GM23248 (cell line): ENCODE data around the gene PERCC1. TPM values are rescaled to one million over a fixed set of nuclear protein-coding genes. Genes with fewer than 3 reads are reported as not detected.
A peak's percentile ranks its signal among the peaks of the same experiment; 100 is the strongest.
"Not testable (repeated sequence)": the region's sequence is repeated elsewhere in the genome, so short reads cannot be mapped to it uniquely, and the experiment has no call there.

ENCODE experiments used
- DNase-seq: peaks from one replicate; pipeline ENCODE4 v3.0.0-alpha.2; 2015
- H2AFZ ChIP-seq: fragments of 200-600 bp; sonication (generic); 2 replicates; pipeline ENCODE4 v1.6.1; 2016; ENCODE audit warnings: antibody characterized with exemption
- H3F3A ChIP-seq: fragments of 200-600 bp; sonication (generic); 2 replicates; pipeline ENCODE4 v1.6.1; 2016; ENCODE audit warnings: mild to moderate bottlenecking, antibody characterized with exemption, mixed run types; ENCODE audit not compliant: insufficient read depth
- H3K27ac ChIP-seq: fragments of 200-600 bp; sonication (generic); 2 replicates; pipeline ENCODE4 v1.5.1; 2016; ENCODE audit warnings: mild to moderate bottlenecking
- H3K27me3 ChIP-seq: fragments of 200-600 bp; sonication (generic); replicated peaks from 2 replicates; pipeline ENCODE4 v1.6.1; 2016; ENCODE audit warnings: mild to moderate bottlenecking; ENCODE audit not compliant: insufficient read depth
- H3K36me3 ChIP-seq: fragments of 200-600 bp; sonication (generic); 2 replicates; pipeline ENCODE4 v1.6.1; 2016; ENCODE audit warnings: low read depth, mild to moderate bottlenecking
- H3K4me1 ChIP-seq: fragments of 200-600 bp; sonication (generic); 2 replicates; pipeline ENCODE4 v1.6.1; 2016; ENCODE audit warnings: mild to moderate bottlenecking; ENCODE audit not compliant: insufficient read depth
- H3K4me2 ChIP-seq: fragments of 200-600 bp; sonication (generic); one replicate; pipeline ENCODE4 v1.6.1; 2016; ENCODE audit warnings: mild to moderate bottlenecking; ENCODE audit not compliant: unreplicated experiment
- H3K4me3 ChIP-seq: fragments of 200-600 bp; sonication (generic); 2 replicates; pipeline ENCODE4 v1.5.1; 2016; ENCODE audit warnings: mild to moderate bottlenecking
- H3K79me2 ChIP-seq: fragments of 200-600 bp; sonication (generic); 2 replicates; pipeline ENCODE4 v1.6.1; 2016; ENCODE audit warnings: mild to moderate bottlenecking; ENCODE audit not compliant: insufficient read depth
- H3K9ac ChIP-seq: fragments of 200-600 bp; sonication (generic); 2 replicates; pipeline ENCODE4 v1.6.1; 2016; ENCODE audit warnings: mild to moderate bottlenecking
- H3K9me2 ChIP-seq: fragments of 200-600 bp; sonication (generic); 2 replicates; pipeline ENCODE4 v1.6.1; 2016; ENCODE audit warnings: mixed run types, mild to moderate bottlenecking, moderate library complexity; ENCODE audit not compliant: insufficient read depth
- H3K9me3 ChIP-seq: fragments of 200-600 bp; sonication (generic); one replicate; pipeline ENCODE4 v1.6.1; 2017; ENCODE audit warnings: low read depth
- H4K20me1 ChIP-seq: fragments of 200-600 bp; sonication (generic); 2 replicates; pipeline ENCODE4 v1.6.0; 2016; ENCODE audit not compliant: insufficient read depth
- EZH2 ChIP-seq: fragments of 200-600 bp; sonication (generic); IDR thresholded peaks from 2 replicates; pipeline ENCODE4 v1.6.1; 2018; ENCODE audit warnings: antibody characterized with exemption, mild to moderate bottlenecking; ENCODE audit not compliant: insufficient read depth, poor library complexity, severe bottlenecking
- EZH2phosphoT487 ChIP-seq: fragments of 200-600 bp; sonication (generic); IDR thresholded peaks from 2 replicates; pipeline ENCODE4 v1.6.1; 2018; ENCODE audit warnings: antibody characterized with exemption, moderate library complexity, mild to moderate bottlenecking, low read depth; ENCODE audit not compliant: insufficient read depth
- WGBS, 2 experiments: methylation state at CpG; one replicate each; pipeline ENCODE4 v1.1.6; 2015 to 2017; ENCODE audit warnings: low lambda C conversion rate in 2 of 2, low coverage in 1 of 2; ENCODE audit errors: missing lambda C conversion rate in 2 of 2; 5-methylcytosine and 5-hydroxymethylcytosine counted together
- in situ Hi-C: fragments of 300-500 bp; cut with MboI; formaldehyde crosslinking; loops from 2 replicates; pipeline ENCODE4 v1.15.0; 2020
- polyA plus RNA-seq: library from polyadenylated mRNA; unstranded; fragments of >200 nt; fragmentation: Nextera tagmentation; extraction: Ambion mirVana; gene quantifications from 2 replicates; pipeline ENCODE4 v1.2.1, GENCODE V29; 2016
- total RNA-seq: library from RNA; depleted of rRNA; stranded (reverse); fragments of >200 nt; shearing (Covaris generic); gene quantifications from 2 replicates; pipeline ENCODE4 v1.2.3, GENCODE V29; 2014

PERCC1 gene
- total and polyA plus RNA-seq, 2 experiments from 2014 or later: not detected

- in situ Hi-C loops: no loop called here
- 1 to 2% methylated on average over 78 to 86 of the region's 99 CpGs for WGBS, 2 experiments
- H2AFZ ChIP-seq: peak within 1 kb of the TSS; percentile 74
Observed at GRCh38 chr16:1474796-1475551, 44.1 kb downstream of the PERCC1 start, which contains the start of gene CLCN7. TSS of gene CLCN7 (minus strand) at chr16:1475028. CDS start at chr16:1474974, 54 bp downstream.

GRCh38 chr16:1475552-1476114, 44.8 kb downstream of the PERCC1 start:
- no peaks in the 10 kb centered on the region for H3K36me3 ChIP-seq
- peak overlapping the region; percentile 84 for H3K4me3 ChIP-seq
- no peaks in the 10 kb centered on the region for H3F3A ChIP-seq
- no peaks in the 10 kb centered on the region for H4K20me1 ChIP-seq
- 58 to 61% methylated on average over 14 to 15 of the region's 15 CpGs for WGBS, 2 experiments
- peak overlapping the region; percentile 50; the same call in 1 of the 2 replicates for H3K27ac ChIP-seq
- no peaks in the 10 kb centered on the region for H3K9me2 ChIP-seq
- peaks cover 18% of the 10 kb centered on the region for H3K4me1 ChIP-seq
- TF ChIP-seq EZH2 (no peak), EZH2phosphoT487 (no peak)
- peak overlapping the region; percentile 74 for H2AFZ ChIP-seq
- peak overlapping the region; percentile 93 for H3K9ac ChIP-seq
- peak overlapping the region; percentile 80 for H3K4me2 ChIP-seq
- no peak for DNase-seq
- H3K79me2 ChIP-seq: peaks cover 41% of the 10 kb centered on the region
- H3K9me3 ChIP-seq: no peaks in the 10 kb centered on the region
- no peaks in the 10 kb centered on the region for H3K27me3 ChIP-seq
- in situ Hi-C loops: no loop called here

More at GRCh38 chr16:1474796-1475551, 44.1 kb downstream of the PERCC1 start, which contains the start of gene CLCN7:
- Histone ChIP-seq H3K79me2 (peaks cover 48% of the 10 kb centered on the region), H3K9me2 (no peaks in the 10 kb centered on the region), H3K9me3 (no peaks in the 10 kb centered on the region), H3K4me1 (peaks cover 19% of the 10 kb centered on the region), H4K20me1 (no peaks in the 10 kb centered on the region), H3K4me3 (peak within 1 kb of the TSS; percentile 84), H3K27me3 (no peaks in the 10 kb centered on the region), H3K36me3 (no peaks in the 10 kb centered on the region), H3K27ac (peak within 1 kb of the TSS; percentile 50), H3K4me2 (peak within 1 kb of the TSS; percentile 80), H3K9ac (peak within 1 kb of the TSS; percentile 93), H3F3A (no peaks in the 10 kb centered on the region)
- peak; percentile 93 for DNase-seq
- no peak for TF ChIP-seq EZH2phosphoT487
- TF ChIP-seq EZH2: no peak

- Histone ChIP-seq H3K36me3 (no peaks in the 10 kb centered on the region), H2AFZ (no peak overlapping the region), H3F3A (no peaks in the 10 kb centered on the region), H3K9me3 (no peaks in the 10 kb centered on the region), H3K27me3 (no peaks in the 10 kb centered on the region), H3K27ac (no peak overlapping the region), H3K4me3 (no peak overlapping the region), H3K4me1 (0 out of 2 replicates have a peak, but pooled peaks cover 11% of the 10 kb centered on the region), H3K9me2 (no peaks in the 10 kb centered on the region), H4K20me1 (no peaks in the 10 kb centered on the region), H3K79me2 (peaks cover 27% of the 10 kb centered on the region), H3K9ac (no peak overlapping the region), H3K4me2 (no peak overlapping the region)
- TF ChIP-seq EZH2 (no peak), EZH2phosphoT487 (no peak)
- 82 to 85% methylated on average over 10 of the region's 10 CpGs for WGBS, 2 experiments
- in situ Hi-C loops: no loop called here
- no peak for DNase-seq
Observed at GRCh38 chr16:1477033-1477432, 46.2 kb downstream of the PERCC1 start.

- 91 to 96% methylated on average over 9 of the region's 9 CpGs for WGBS, 2 experiments
- H3K27ac ChIP-seq, H3K9me2 ChIP-seq, H4K20me1 ChIP-seq, H3K4me2 ChIP-seq, H3K9ac ChIP-seq, H3K27me3 ChIP-seq, H3K4me1 ChIP-seq, H3F3A ChIP-seq, H3K36me3 ChIP-seq, H3K79me2 ChIP-seq, in situ Hi-C loops, H2AFZ ChIP-seq, DNase-seq, H3K4me3 ChIP-seq, H3K9me3 ChIP-seq: not testable (repeated sequence)
Observed at GRCh38 chr16:1478937-1479336, 48.1 kb downstream of the PERCC1 start.
